A549 (cell line): ENCODE measurements around the gene COL17A1. TPM values are rescaled to one million over a fixed set of nuclear protein-coding genes. Genes with fewer than 3 reads are reported as not detected.
A peak's percentile ranks its signal among the peaks of the same experiment; 100 is the strongest.

ENCODE experiments used
- ATAC-seq, 2 experiments: fragments of 200-7000 bp in 1 of 2; fragments of >200 bp in 1 of 2; cut with Nextera tagmentation in 1 of 2; cut with Tn5 transposase in 1 of 2; 3 replicates each; pipeline versions ENCODE4 v1.8.0 to v1.9.1; 2018 to 2020; ENCODE audit warnings: mild to moderate bottlenecking in 1 of 2, moderate library complexity in 1 of 2
- CTCF ChIA-PET: fragments of 300-600 bp; sonication (Branson Sonifier 250); formaldehyde crosslinking; extraction: SDS; loops from one replicate; lab custom pipeline; 2021; ENCODE audit warnings: antibody characterized with exemption, inconsistent platforms; lab: Yijun Ruan, JAX
- POLR2A ChIA-PET: fragments of 350-600 bp; formaldehyde crosslinking; extraction: SDS; loops from one replicate; lab custom pipeline; 2021; ENCODE audit warnings: antibody characterized with exemption, inconsistent platforms; lab: Yijun Ruan, JAX
- DNase-seq, 2 experiments: peaks; one replicate each; pipeline versions ENCODE4 v3.0.0 to v3.0.0-alpha.2; 2011 to 2016; ENCODE audit warnings: low read depth in 1 of 2, low spot score in 1 of 2
- FAIRE-seq: peaks from 2 replicates; lab custom pipeline; 2011; peaks lifted over from hg19 to GRCh38; lab: Jason Lieb, UNC
- H3K27ac ChIP-seq, 2 experiments: fragments of >200 bp; sonication (Bioruptor Twin); formaldehyde crosslinking; 3 replicates each; pipeline ENCODE4 v1.5.1; 2016 to 2017
- H3K4me1 ChIP-seq: fragments of >200 bp; sonication (Bioruptor Twin); formaldehyde crosslinking; 3 replicates; pipeline ENCODE4 v1.6.1; 2016
- H3K4me2 ChIP-seq: fragments of >200 bp; sonication (Bioruptor Twin); formaldehyde crosslinking; 3 replicates; pipeline ENCODE4 v1.6.1; 2016
- H3K4me3 ChIP-seq: fragments of >200 bp; sonication (Bioruptor Twin); formaldehyde crosslinking; 3 replicates; pipeline ENCODE4 v1.5.1; 2016
- H3K9me3 ChIP-seq: fragments of >200 bp; sonication (Bioruptor Twin); formaldehyde crosslinking; 3 replicates; pipeline ENCODE4 v1.6.1; 2016
- ATOH8 ChIP-seq: fragments of 250-450 bp; sonication (Bioruptor Pico); IDR thresholded peaks from 2 replicates; pipeline ENCODE4 v1.5.0; 2020; ENCODE audit warnings: low read depth, mild to moderate bottlenecking, moderate library complexity
- CBX2 ChIP-seq: fragments of 200-600 bp; sonication (generic); IDR thresholded peaks from 2 replicates; pipeline ENCODE4 v1.6.1; 2016; ENCODE audit warnings: low read depth, mild to moderate bottlenecking, borderline replicate concordance
- CEBPB ChIP-seq, 2 experiments: fragments of >200 bp in 1 of 2; sonication (Bioruptor Twin) in 1 of 2; formaldehyde crosslinking in 1 of 2; IDR thresholded peaks; 2 replicates each; pipeline ENCODE4 v1.6.1; 2012 to 2016
- CHD2 ChIP-seq: fragments of 150-350 bp; IDR thresholded peaks from 2 replicates; pipeline ENCODE4 v1.6.1; 2014; ENCODE audit warnings: low read length; ENCODE audit not compliant: partially characterized antibody
- CTCF ChIP-seq: fragments of >200 bp; sonication (Bioruptor Twin); formaldehyde crosslinking; IDR thresholded peaks from 3 replicates; pipeline ENCODE4 v1.5.1; 2016
- EHF ChIP-seq: fragments of 250-450 bp; sonication (Bioruptor Pico); IDR thresholded peaks from 2 replicates; pipeline ENCODE4 v1.5.0; 2020; ENCODE audit warnings: mild to moderate bottlenecking
- EHMT2 ChIP-seq: fragments of 200-600 bp; sonication (generic); IDR thresholded peaks from 2 replicates; pipeline ENCODE4 v1.6.1; 2016; ENCODE audit warnings: antibody characterized with exemption, low read depth, mild to moderate bottlenecking, moderate library complexity
- EP300 ChIP-seq, 2 experiments: fragments of >200 bp; sonication (Bioruptor Twin); formaldehyde crosslinking; IDR thresholded peaks; 2 replicates in 1 of 2; 3 replicates in 1 of 2; pipeline ENCODE4 v1.6.1; 2016 to 2017
- ESRRA ChIP-seq: fragments of 150-350 bp; IDR thresholded peaks from 2 replicates; pipeline ENCODE4 v1.6.1; 2014; ENCODE audit warnings: mild to moderate bottlenecking, low read length, borderline replicate concordance
- FOSB ChIP-seq: fragments of 250-450 bp; sonication (Bioruptor Pico); IDR thresholded peaks from 2 replicates; pipeline ENCODE4 v1.5.0; 2020; ENCODE audit warnings: mild to moderate bottlenecking, moderate library complexity
- FOSL2 ChIP-seq, 2 experiments: fragments of 450-650 bp in 1 of 2; fragments of >200 bp in 1 of 2; sonication (Bioruptor Twin) in 1 of 2; formaldehyde crosslinking; IDR thresholded peaks; 2 replicates each; pipeline versions ENCODE4 v1.5.0 to v1.6.1; 2016 to 2020; ENCODE audit warnings: mild to moderate bottlenecking in 1 of 2, moderate library complexity in 1 of 2
- GATA3 ChIP-seq: IDR thresholded peaks from 2 replicates; pipeline ENCODE4 v1.6.1; 2012; ENCODE audit warnings: borderline replicate concordance
- HDAC2 ChIP-seq: fragments of 200-600 bp; sonication (generic); IDR thresholded peaks from 2 replicates; pipeline ENCODE4 v1.6.1; 2016
- HES2 ChIP-seq: fragments of >200 bp; sonication (Bioruptor Twin); formaldehyde crosslinking; IDR thresholded peaks from 2 replicates; pipeline ENCODE4 v1.6.1; 2016
- HMGXB4 ChIP-seq: fragments of 250-450 bp; sonication (Bioruptor Pico); IDR thresholded peaks from 2 replicates; pipeline ENCODE4 v1.5.0; 2021; ENCODE audit warnings: mild to moderate bottlenecking, moderate library complexity, borderline replicate concordance
- HOXB13 ChIP-seq: fragments of 250-450 bp; sonication (Bioruptor Pico); IDR thresholded peaks from 2 replicates; pipeline ENCODE4 v1.5.0; 2020; ENCODE audit warnings: low read depth, mild to moderate bottlenecking, moderate library complexity
- HOXB5 ChIP-seq: fragments of 250-450 bp; sonication (Bioruptor Pico); IDR thresholded peaks from 2 replicates; pipeline ENCODE4 v1.5.0; 2020; ENCODE audit warnings: mild to moderate bottlenecking, moderate library complexity
- JUN ChIP-seq, 2 experiments: fragments of >200 bp; sonication (Bioruptor Twin); formaldehyde crosslinking; IDR thresholded peaks; 2 replicates in 1 of 2; 3 replicates in 1 of 2; pipeline ENCODE4 v1.6.1; 2016 to 2017
- JUNB ChIP-seq: fragments of >200 bp; sonication (Bioruptor Twin); formaldehyde crosslinking; IDR thresholded peaks from 2 replicates; pipeline ENCODE4 v1.6.1; 2016
- KDM1A ChIP-seq: fragments of 200-600 bp; sonication (generic); IDR thresholded peaks from 2 replicates; pipeline ENCODE4 v1.6.1; 2016; ENCODE audit warnings: low read depth, mild to moderate bottlenecking
- KDM5A ChIP-seq: fragments of 200-600 bp; sonication (generic); IDR thresholded peaks from 2 replicates; pipeline ENCODE4 v1.6.1; 2016; ENCODE audit warnings: antibody characterized with exemption, mild to moderate bottlenecking
- MAFK ChIP-seq: fragments of 450-650 bp; IDR thresholded peaks from 2 replicates; pipeline ENCODE4 v1.6.1; 2014; ENCODE audit not compliant: partially characterized antibody
- MYC ChIP-seq: IDR thresholded peaks from 2 replicates; pipeline ENCODE4 v1.6.1; 2012; ENCODE audit warnings: mild to moderate bottlenecking, inconsistent platforms, low read length, improper control_type of control experiment, borderline replicate concordance
- PBX3 ChIP-seq: IDR thresholded peaks from 2 replicates; pipeline ENCODE4 v1.6.1; 2012
- PHF8 ChIP-seq: fragments of 200-600 bp; sonication (generic); IDR thresholded peaks from 2 replicates; pipeline ENCODE4 v1.6.1; 2016; ENCODE audit warnings: low read depth, mild to moderate bottlenecking, antibody characterized with exemption, moderate library complexity, borderline replicate concordance
- POLR2A ChIP-seq: IDR thresholded peaks from 2 replicates; pipeline ENCODE4 v1.6.1; 2012; ENCODE audit warnings: mild to moderate bottlenecking, low read length
- POLR2AphosphoS2 ChIP-seq: conservative IDR thresholded peaks from 2 replicates; pipeline ENCODE4 v1.6.1; 2012; ENCODE audit warnings: low read length, improper control_type of control experiment, inconsistent platforms
- RAD21 ChIP-seq, 2 experiments: fragments of >200 bp in 1 of 2; sonication (Bioruptor Twin) in 1 of 2; formaldehyde crosslinking in 1 of 2; IDR thresholded peaks in 1 of 2; conservative IDR thresholded peaks in 1 of 2; 2 replicates in 1 of 2; 3 replicates in 1 of 2; pipeline ENCODE4 v1.6.1; 2012 to 2018; ENCODE audit warnings: inconsistent platforms in 1 of 2
- REST ChIP-seq: fragments of 200-600 bp; sonication (generic); IDR thresholded peaks from 2 replicates; pipeline ENCODE4 v1.6.1; 2016; ENCODE audit warnings: antibody characterized with exemption, mild to moderate bottlenecking, moderate library complexity
- RFX5 ChIP-seq: fragments of 450-650 bp; IDR thresholded peaks from 2 replicates; pipeline ENCODE4 v1.7.1; 2014; ENCODE audit warnings: antibody characterized with exemption, mild to moderate bottlenecking, moderate library complexity
- TFCP2L1 ChIP-seq: fragments of 250-450 bp; sonication (Bioruptor Pico); IDR thresholded peaks from 2 replicates; pipeline ENCODE4 v1.5.0; 2021; ENCODE audit warnings: mild to moderate bottlenecking
- ZNF302 ChIP-seq: fragments of 250-450 bp; sonication (Bioruptor Pico); IDR thresholded peaks from 2 replicates; pipeline ENCODE4 v1.9.0; 2021; ENCODE audit warnings: inconsistent platforms, mild to moderate bottlenecking, moderate library complexity
- WGBS: methylation state at CpG from one replicate; pipeline ENCODE4 v1.1.6; 2017; ENCODE audit errors: missing lambda C conversion rate; 5-methylcytosine and 5-hydroxymethylcytosine counted together
- polyA plus RNA-seq, 4 experiments: library from polyadenylated mRNA; depleted of rRNA in 3 of 4; stranded (reverse); fragments of >200 nt; fragmentation: RNase III in 1 of 4; extraction: RNeasy Plus Mini Kit Qiagen cat#74134 plus additional on column Dnase treatment in 1 of 4; gene quantifications; 2 replicates in 3 of 4; 3 replicates in 1 of 4; pipeline ENCODE4 v1.2.3, GENCODE V29; 2011 to 2017

COL17A1 gene
- polyA plus RNA-seq, 2 of the 4 experiments (the other 2 are of a cell fraction): 1.3 to 1.6 TPM

- H3K4me1 ChIP-seq: peaks cover 63% of the 10 kb centered on the region
- TF ChIP-seq RAD21 (conservative IDR thresholded peaks at IDR 0.05 in 1 of 2, IDR thresholded peaks at IDR 0.05 in 1 of 2) (no peak), EP300 (IDR thresholded peaks at IDR 0.05) (no peak), CTCF (no peak), HES2 (no peak), EHF (CRISPR knock-in tag) (no peak), CBX2 (no peak), KDM5A (no peak), MAFK (no peak), HOXB5 (0 out of 2 replicates have a peak, but pooled peaks have one; percentile 69), HOXB13 (no peak), MYC (no peak), HMGXB4 (CRISPR knock-in tag) (peak; percentile 40; the same call in 1 of the 2 replicates), HDAC2 (no peak), GATA3 (no peak), POLR2A (no peak), RFX5 (no peak), PHF8 (no peak), ESRRA (no peak), TFCP2L1 (no peak), PBX3 (no peak), JUN (IDR thresholded peaks at IDR 0.05) (no peak), FOSB (CRISPR knock-in tag) (0 out of 2 replicates have a peak, but pooled peaks have one; percentile 79), CHD2 (no peak), ZNF302 (CRISPR knock-in tag) (no peak), JUNB (no peak), REST (no peak; the same call in 1 of the 2 replicates), CEBPB (IDR thresholded peaks at IDR 0.05) (no peak), KDM1A (no peak), EHMT2 (no peak), ATOH8 (CRISPR knock-in tag) (peak; percentile 35; the same call in 1 of the 2 replicates), POLR2AphosphoS2 (no peak), FOSL2 (IDR thresholded peaks at IDR 0.05) (no peak), FOSL2 (CRISPR knock-in tag; IDR thresholded peaks at IDR 0.05) (no peak)
These were observed 34.8 kb upstream of the COL17A1 start for GRCh38 chr10:104120512-104120902.

More at GRCh38 chr10:104120512-104120902, 34.8 kb upstream of the COL17A1 start:
- ChIA-PET POLR2A (interaction anchor here (0.6 to 3.5 kb wide), 19 partner anchors 11 to 362 kb away, joined by 3 to 59 read pairs (median 7); partner anchors contain the start of gene GSTO1), CTCF (interaction anchor here (0.6 to 9.6 kb wide), 17 partner anchors 11 to 407 kb away, joined by 3 to 166 read pairs (median 15); no protein-coding TSS in a partner anchor)
- Histone ChIP-seq H3K27ac (peak overlapping the region; percentile 98), H3K9me3 (no peaks in the 10 kb centered on the region), H3K4me2 (peak overlapping the region; percentile 91), H3K4me3 (peak overlapping the region; percentile 57)
- 12% methylated on average over 2 of the region's 2 CpGs for WGBS
- FAIRE-seq (peak; percentile 81), ATAC-seq (0 out of 6 replicates have a peak, but pooled peaks of 1 of the 2 experiments have one; percentile 0), DNase-seq (no peak)
